Heart left ventricle (tissue), 16 donors: ENCODE results near the gene IVNS1ABP. TPM values are rescaled to one million over a fixed set of nuclear protein-coding genes. Genes with fewer than 3 reads are reported as not detected.
"Not testable (repeated sequence)": the region's sequence is repeated elsewhere in the genome, so short reads cannot be mapped to it uniquely, and the experiment has no call there.

Source experiments
- ATAC-seq, 4 donors: fragments of 200-7000 bp; cut with Tn5 transposase; one replicate each; pipeline ENCODE4 v1.9.1; 2020 to 2022; ENCODE audit warnings: moderate library complexity in 4 of 4, mild to moderate bottlenecking in 3 of 4, moderate number of reproducible peaks in 1 of 4
- DNase-seq, 5 donors: peaks; one replicate each; pipeline ENCODE4 v3.0.0-alpha.2; 2020
- H3K27ac ChIP-seq, 12 donors: fragments of 200-600 bp; sonication (generic) in 4 of 12; one replicate each; pipeline versions ENCODE4 v1.5.0 to v1.8.0; 2016 to 2022; ENCODE audit warnings: mild to moderate bottlenecking in 2 of 12
- H3K27me3 ChIP-seq, 9 donors: fragments of 200-600 bp; sonication (generic) in 2 of 9; one replicate each; pipeline versions ENCODE4 v1.5.1 to v1.8.0; 2016 to 2022; ENCODE audit warnings: mild to moderate bottlenecking in 3 of 9
- H3K36me3 ChIP-seq, 9 donors: fragments of 200-600 bp; sonication (generic) in 2 of 9; one replicate each; pipeline versions ENCODE4 v1.5.0 to v1.8.0; 2018 to 2022; ENCODE audit warnings: mild to moderate bottlenecking in 2 of 9
- H3K4me1 ChIP-seq, 12 donors: fragments of 200-600 bp; sonication (generic) in 4 of 12; one replicate each; pipeline versions ENCODE4 v1.5.0 to v1.8.0; 2016 to 2022; ENCODE audit warnings: mild to moderate bottlenecking in 3 of 12
- H3K4me3 ChIP-seq, 12 donors: fragments of 200-600 bp; sonication (generic) in 4 of 12; one replicate each; pipeline versions ENCODE4 v1.5.0 to v1.8.0; 2017 to 2022; ENCODE audit warnings: mild to moderate bottlenecking in 9 of 12, moderate library complexity in 4 of 12
- H3K9me3 ChIP-seq, 12 donors: fragments of 200-600 bp; sonication (generic) in 4 of 12; one replicate each; pipeline versions ENCODE4 v1.5.0 to v1.8.0; 2016 to 2022; ENCODE audit warnings: mild to moderate bottlenecking in 1 of 12
- CTCF ChIP-seq, 12 donors: fragments of 200-600 bp; sonication (generic) in 4 of 12; IDR thresholded peaks; one replicate each; pipeline versions ENCODE4 v1.5.0 to v1.8.0; 2018 to 2022; ENCODE audit warnings: antibody characterized with exemption in 12 of 12, mild to moderate bottlenecking in 5 of 12
- POLR2A ChIP-seq, 2 donors: fragments of 450-650 bp; IDR thresholded peaks; one replicate each; pipeline ENCODE4 v1.6.1; 2017; ENCODE audit warnings: antibody characterized with exemption in 2 of 2, mild to moderate bottlenecking in 2 of 2, moderate library complexity in 2 of 2
- WGBS, 4 donors: extraction: QIAGEN DNeasy Blood & Tissue Kit in 2 of 4; methylation state at CpG; one replicate each; pipeline versions ENCODE4 v1.1.5 to v1.1.7; 2013 to 2018; 5-methylcytosine and 5-hydroxymethylcytosine counted together
- intact Hi-C, 10 donors: fragments of 100-400 bp; cut with DNase I; formaldehyde crosslinking; loops; one replicate each; pipeline versions ENCODE4 v1.11.1 to v1.14.2; 2022
- polyA plus RNA-seq, 2 donors: library from polyadenylated mRNA; stranded (reverse); fragments of 200-250 nt; gene quantifications; one replicate each; pipeline ENCODE4 v1.2.3, GENCODE V29; 2013
- total RNA-seq, 9 donors: library from RNA; depleted of rRNA in 2 of 9; stranded (reverse); fragments of >200 nt in 2 of 9; fragmentation: NEBNext Ultra II Directional in 3 of 9; extraction: Animal tissue kit (Norgen Biotek cat#: 25700) in 3 of 9; gene quantifications; one replicate each; pipeline versions ENCODE4 v1.1.0 to v1.2.4, GENCODE V29; 2016 to 2023
- donor health status: ischemic (EF 13 %, LVEDD 7.1; RV severe dilation, severe dysfunction).
- donor health status: healthy with polysubstance abuse.
- donor health status: DM: no; HTN: yes; CAD: no.
- donor health status: DM: no; HTN: no; CAD: no.
- donor health status: ischemic (EF 25% LVEDD 6.9; RV normal size, moderate dysfunction).
- donor health status: ischemic (EF 25% LVEDD 5.7; RV mildly dilated, moderate dysfunction).
- donor health status: healthy.
- donor health status: DM: yes; HTN: yes; CAD: no.
- donor health status: ischemic (EF 35%, LVEDD 5.7; RV mildly dilated, moderate dysfunction).
- donor health status: nonischemic (EF 11% LVEDD 7.7; RV severe dilation, severe dysfunction).
- donor health status: DM: yes; HTN: yes; CAD: no.
- donor health status: PGD.
- donor health status: ischemic (EF 29% LVEDD 5.4; RV normal size, mild dysfunction).
- donor health status: nonischemic (EF 23%, LVEDD 6.1; RV moderate dilation, normal function).

IVNS1ABP gene
- total and polyA plus RNA-seq, 11 donors, result 24.7 to 95.2 (median 58.0) TPM

- TF ChIP-seq CTCF (IDR thresholded peaks at IDR 0.05), result no peak
- TF ChIP-seq POLR2A (IDR thresholded peaks at IDR 0.05), result no peak
Measured at GRCh38 chr1:185260611-185261010, 56.4 kb downstream of the IVNS1ABP start.

GRCh38 chr1:185258676-185259075 is 58.4 kb downstream of the IVNS1ABP start:
- intact Hi-C loops, result no loop called here
- Histone ChIP-seq H3K4me1 (peaks cover 0 to 22% (median 12%) of the 10 kb centered on the region in 12 donors), H3K27me3 (no peaks in the 10 kb centered on the region), H3K4me3 (no peak overlapping the region), H3K9me3 (no peaks in the 10 kb centered on the region), H3K27ac (no peak overlapping the region), H3K36me3 (no peaks in the 10 kb centered on the region)
- 34 to 64% (median 49%) methylated on average over 1 of the region's 1 CpG for WGBS, 4 donors
- no peak for DNase-seq
- no peak for TF ChIP-seq CTCF (IDR thresholded peaks at IDR 0.05)
- TF ChIP-seq POLR2A (IDR thresholded peaks at IDR 0.05), result no peak
- ATAC-seq, result no peak

More at GRCh38 chr1:185260611-185261010, 56.4 kb downstream of the IVNS1ABP start:
- DNase-seq (no peak), ATAC-seq (no peak)
- whole genome bisulfite sequencing, 4 donors, result 86 to 94% (median 89%) methylated on average over 1 of the region's 1 CpG
- intact Hi-C loops, result no loop called here
- no peak overlapping the region for H3K27ac ChIP-seq
- H3K36me3 ChIP-seq, result no peaks in the 10 kb centered on the region
- no peaks in the 10 kb centered on the region for H3K27me3 ChIP-seq
- H3K4me3 ChIP-seq, result no peak overlapping the region
- peaks cover 0 to 22% (median 12%) of the 10 kb centered on the region in 12 donors for H3K4me1 ChIP-seq
- H3K9me3 ChIP-seq, result no peaks in the 10 kb centered on the region

- no peak for TF ChIP-seq POLR2A (IDR thresholded peaks at IDR 0.05)
- no peak for TF ChIP-seq CTCF (IDR thresholded peaks at IDR 0.05)
- ATAC-seq (no peak), DNase-seq (no peak)
- no peaks in the 10 kb centered on the region for H3K27me3 ChIP-seq
- 85 to 97% (median 90%) methylated on average over 2 of the region's 2 CpGs for WGBS, 4 donors
- no peak overlapping the region for H3K4me3 ChIP-seq
- no peaks in the 10 kb centered on the region for H3K9me3 ChIP-seq
- no peaks in the 10 kb centered on the region for H3K36me3 ChIP-seq
- H3K27ac ChIP-seq, result no peak overlapping the region
- H3K4me1 ChIP-seq, result peaks cover 0 to 22% (median 12%) of the 10 kb centered on the region in 12 donors
- intact Hi-C loops, result no loop called here
Measured at GRCh38 chr1:185257950-185258208, 59.2 kb downstream of the IVNS1ABP start.

GRCh38 chr1:185257116-185257949 is 59.7 kb downstream of the IVNS1ABP start:
- DNase-seq, H3K27ac ChIP-seq, intact Hi-C loops, H3K4me3 ChIP-seq, H3K9me3 ChIP-seq, ATAC-seq, H3K27me3 ChIP-seq, H3K36me3 ChIP-seq: not testable (repeated sequence)
- WGBS, 4 donors, result 85 to 95% (median 89%) methylated on average over 15 to 28 of the region's 32 CpGs
- H3K4me1 ChIP-seq, result peaks cover 0 to 22% (median 12%) of the 10 kb centered on the region in 12 donors

GRCh38 chr1:185255595-185255994 is 61.4 kb downstream of the IVNS1ABP start:
- ATAC-seq, DNase-seq, H3K36me3 ChIP-seq, H3K27ac ChIP-seq, H3K4me3 ChIP-seq, H3K9me3 ChIP-seq, H3K27me3 ChIP-seq, intact Hi-C loops: not testable (repeated sequence)
- peaks cover 0 to 22% (median 11%) of the 10 kb centered on the region in 12 donors for H3K4me1 ChIP-seq
- WGBS, 4 donors, result 80 to 95% (median 89%) methylated on average over 5 of the region's 6 CpGs

- H3K4me3 ChIP-seq, H3K36me3 ChIP-seq, ATAC-seq, H3K27ac ChIP-seq, DNase-seq, intact Hi-C loops, H3K27me3 ChIP-seq, H3K9me3 ChIP-seq: not testable (repeated sequence)
- WGBS, 4 donors, result 83 to 100% methylated on average over 1 of the region's 1 CpG; no CpG with 5 or more reads in 2 of the 4 donors
- H3K4me1 ChIP-seq, result peaks cover 0 to 12% (median 6%) of the 10 kb centered on the region in 12 donors
Measured at GRCh38 chr1:185252404-185252803, 64.6 kb downstream of the IVNS1ABP start.

GRCh38 chr1:185251928-185252327 is 65.1 kb downstream of the IVNS1ABP start:
- 97 to 100% (median 98%) methylated on average over 3 of the region's 4 CpGs for WGBS, 4 donors
- H3K27me3 ChIP-seq, H3K4me3 ChIP-seq, intact Hi-C loops, H3K27ac ChIP-seq, DNase-seq, H3K36me3 ChIP-seq, H3K9me3 ChIP-seq, ATAC-seq: not testable (repeated sequence)
- H3K4me1 ChIP-seq, result peaks cover 0 to 12% (median 6%) of the 10 kb centered on the region in 12 donors
